ENCODE data around the gene GNB3. TPM values are rescaled to one million over a fixed set of nuclear protein-coding genes. Genes with fewer than 3 reads are reported as not detected.
"Not testable (repeated sequence)": the region's sequence is repeated elsewhere in the genome, so short reads cannot be mapped to it uniquely, and the experiment has no call there.

Gene GNB3
- total RNA-seq, 1 donor from 2014 or later = 16.6 TPM

GRCh38 chr12:6887460-6887859 lies 46.7 kb downstream of the GNB3 start:
- DNase-seq (ENCODE audit: low read depth) (no peak), FAIRE-seq (no peak)
- peaks cover 12% of the 10 kb centered on the region for H3K4me1 ChIP-seq (ENCODE audit: insufficient read depth, low read length)
- H3K4me2 ChIP-seq (ENCODE audit: low read length) = no peak overlapping the region
- H3K36me3 ChIP-seq (ENCODE audit: insufficient read depth, low read length) = no peaks in the 10 kb centered on the region
- H3K9ac ChIP-seq (ENCODE audit: low read length) = no peak overlapping the region
- H3K36me3 Mint-ChIP-seq (ENCODE audit: low read depth, unreplicated experiment) = peaks cover 10% of the 10 kb centered on the region
- TF ChIP-seq EZH2 (IDR thresholded peaks at IDR 0.05; ENCODE audit: insufficient read depth, low read length) = no peak
- TF ChIP-seq CTCF (IDR thresholded peaks at IDR 0.05; ENCODE audit: insufficient read depth, low read depth, low read length) = no peak
- H3K27ac Mint-ChIP-seq (ENCODE audit: unreplicated experiment) = no peak overlapping the region
- no peak overlapping the region for H3K27ac ChIP-seq (ENCODE audit: low read depth, low read length)
- H3K27me3 ChIP-seq (ENCODE audit: insufficient read depth, low read length) = no peaks in the 10 kb centered on the region
- H3K4me3 Mint-ChIP-seq (ENCODE audit: unreplicated experiment) = no peak overlapping the region
- no peaks in the 10 kb centered on the region for H4K20me1 ChIP-seq (ENCODE audit: insufficient read depth, low read length)
- H3K4me3 ChIP-seq (ENCODE audit: insufficient read depth, low read depth, low read length) = no peak overlapping the region
- no peak overlapping the region for H2AFZ ChIP-seq (ENCODE audit: low read depth, low read length)
- no peaks in the 10 kb centered on the region for H3K27me3 Mint-ChIP-seq (ENCODE audit: low read depth, unreplicated experiment)
- no peaks in the 10 kb centered on the region for H3K79me2 ChIP-seq (ENCODE audit: insufficient read depth, low read length)
- peaks cover 2% of the 10 kb centered on the region for H3K4me1 Mint-ChIP-seq (ENCODE audit: low read depth, unreplicated experiment)
- no peaks in the 10 kb centered on the region for H3K9me3 Mint-ChIP-seq (ENCODE audit: unreplicated experiment)
- no peaks in the 10 kb centered on the region for H3K9me3 ChIP-seq (ENCODE audit: insufficient read depth, low read depth, low read length)

GRCh38 chr12:6888360-6888759 lies 47.6 kb downstream of the GNB3 start:
- H3K36me3 ChIP-seq (ENCODE audit: insufficient read depth, low read length) = no peaks in the 10 kb centered on the region
- H3K4me2 ChIP-seq (ENCODE audit: low read length) = no peak overlapping the region
- no peaks in the 10 kb centered on the region for H3K9me3 ChIP-seq (ENCODE audit: insufficient read depth, low read depth, low read length)
- no peaks in the 10 kb centered on the region for H3K9me3 Mint-ChIP-seq (ENCODE audit: unreplicated experiment)
- no peak for DNase-seq (ENCODE audit: low read depth)
- no peak overlapping the region for H2AFZ ChIP-seq (ENCODE audit: low read depth, low read length)
- no peaks in the 10 kb centered on the region for H4K20me1 ChIP-seq (ENCODE audit: insufficient read depth, low read length)
- H3K36me3 Mint-ChIP-seq (ENCODE audit: low read depth, unreplicated experiment) = peaks cover 8% of the 10 kb centered on the region
- H3K9ac ChIP-seq (ENCODE audit: low read length) = no peak overlapping the region
- H3K27ac Mint-ChIP-seq (ENCODE audit: unreplicated experiment) = no peak overlapping the region
- H3K79me2 ChIP-seq (ENCODE audit: insufficient read depth, low read length) = no peaks in the 10 kb centered on the region
- H3K4me1 ChIP-seq (ENCODE audit: insufficient read depth, low read length) = peaks cover 12% of the 10 kb centered on the region
- H3K27me3 Mint-ChIP-seq (ENCODE audit: low read depth, unreplicated experiment) = no peaks in the 10 kb centered on the region
- no peak overlapping the region for H3K4me3 ChIP-seq (ENCODE audit: insufficient read depth, low read depth, low read length)
- no peak overlapping the region for H3K27ac ChIP-seq (ENCODE audit: low read depth, low read length)
- FAIRE-seq = no peak
- H3K4me3 Mint-ChIP-seq (ENCODE audit: unreplicated experiment) = no peak overlapping the region
- peaks cover 2% of the 10 kb centered on the region for H3K4me1 Mint-ChIP-seq (ENCODE audit: low read depth, unreplicated experiment)
- TF ChIP-seq EZH2 (IDR thresholded peaks at IDR 0.05; ENCODE audit: insufficient read depth, low read length) (no peak), CTCF (IDR thresholded peaks at IDR 0.05; ENCODE audit: insufficient read depth, low read depth, low read length) (no peak)
- H3K27me3 ChIP-seq (ENCODE audit: insufficient read depth, low read length) = no peaks in the 10 kb centered on the region

DNA sequence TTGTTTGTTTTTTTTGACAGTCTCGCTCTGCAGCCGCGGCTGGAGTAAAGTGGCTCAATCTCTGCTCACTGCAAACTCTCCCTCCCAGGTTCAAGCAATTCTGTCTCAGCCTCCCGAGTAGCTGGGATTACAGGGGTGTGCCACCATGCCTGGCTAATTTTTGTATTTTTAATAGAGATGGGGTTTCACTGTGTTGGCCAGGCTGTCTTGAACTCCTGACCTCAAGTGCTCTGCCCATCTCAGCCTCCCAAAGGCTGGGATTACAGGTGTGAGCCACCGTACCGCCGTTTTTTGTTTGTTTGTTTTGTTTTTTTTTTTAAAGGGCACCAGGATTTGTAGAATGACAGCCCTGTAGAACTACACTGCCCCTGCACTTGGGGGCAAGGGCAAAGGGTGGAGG lies 48.1 kb downstream of the GNB3 start:
- DNase-seq (ENCODE audit: low read depth); H3K9ac ChIP-seq (ENCODE audit: low read length); H2AFZ ChIP-seq (ENCODE audit: low read depth, low read length); H3K4me3 ChIP-seq (ENCODE audit: insufficient read depth, low read depth, low read length); H3K79me2 ChIP-seq (ENCODE audit: insufficient read depth, low read length); H3K36me3 ChIP-seq (ENCODE audit: insufficient read depth, low read length); H4K20me1 ChIP-seq (ENCODE audit: insufficient read depth, low read length); H3K9me3 ChIP-seq (ENCODE audit: insufficient read depth, low read depth, low read length); H3K27ac Mint-ChIP-seq (ENCODE audit: unreplicated experiment); H3K27me3 Mint-ChIP-seq (ENCODE audit: low read depth, unreplicated experiment); H3K9me3 Mint-ChIP-seq (ENCODE audit: unreplicated experiment); H3K27ac ChIP-seq (ENCODE audit: low read depth, low read length); H3K4me1 Mint-ChIP-seq (ENCODE audit: low read depth, unreplicated experiment); H3K4me3 Mint-ChIP-seq (ENCODE audit: unreplicated experiment); H3K4me2 ChIP-seq (ENCODE audit: low read length); H3K27me3 ChIP-seq (ENCODE audit: insufficient read depth, low read length); H3K36me3 Mint-ChIP-seq (ENCODE audit: low read depth, unreplicated experiment); FAIRE-seq: not testable (repeated sequence)
- peaks cover 12% of the 10 kb centered on the region for H3K4me1 ChIP-seq (ENCODE audit: insufficient read depth, low read length)

DNA sequence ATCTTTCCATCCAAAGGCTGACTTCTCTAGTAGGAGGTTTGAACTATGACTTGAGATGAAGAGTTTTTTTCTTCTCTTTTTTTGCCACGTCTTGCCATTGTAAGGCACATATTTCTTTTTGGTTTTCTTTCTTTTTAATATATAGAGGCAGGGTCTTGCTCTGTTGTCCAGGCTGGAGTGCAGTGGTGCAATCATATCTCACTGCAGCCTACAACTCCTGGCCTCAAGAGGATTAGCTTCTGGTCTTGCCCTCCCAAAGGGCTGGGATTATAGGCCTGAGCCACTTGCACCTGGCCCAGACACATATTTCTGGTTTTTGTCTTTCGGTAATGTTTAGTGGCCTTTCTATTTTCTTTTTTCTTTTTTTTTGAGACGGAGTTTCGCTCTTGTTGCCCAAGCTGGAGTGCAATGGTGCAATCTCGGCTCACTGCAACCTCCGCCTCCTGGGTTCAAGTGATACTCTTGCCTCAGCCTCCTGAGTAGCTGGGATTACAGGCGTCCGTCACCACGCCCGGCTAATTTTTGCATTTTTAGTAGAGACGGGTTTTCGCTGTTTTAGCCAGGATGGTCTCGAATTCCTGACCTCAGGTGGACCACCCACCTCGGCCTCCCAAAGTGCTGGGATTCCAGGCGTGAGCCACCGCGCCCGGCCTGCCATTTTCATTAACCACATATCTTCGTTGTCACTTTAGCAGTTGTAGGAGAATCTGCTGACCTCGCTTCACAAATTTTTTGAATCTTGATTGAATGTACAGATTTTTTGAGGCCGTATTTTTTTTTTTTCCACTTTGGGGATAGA lies 49.2 kb downstream of the GNB3 start:
- not testable (repeated sequence) for H4K20me1 ChIP-seq (ENCODE audit: insufficient read depth, low read length); H3K4me3 ChIP-seq (ENCODE audit: insufficient read depth, low read depth, low read length); DNase-seq (ENCODE audit: low read depth); FAIRE-seq; H3K4me1 Mint-ChIP-seq (ENCODE audit: low read depth, unreplicated experiment); H3K36me3 ChIP-seq (ENCODE audit: insufficient read depth, low read length); H3K9me3 ChIP-seq (ENCODE audit: insufficient read depth, low read depth, low read length); H3K27me3 ChIP-seq (ENCODE audit: insufficient read depth, low read length); H3K36me3 Mint-ChIP-seq (ENCODE audit: low read depth, unreplicated experiment); H3K79me2 ChIP-seq (ENCODE audit: insufficient read depth, low read length); H3K9me3 Mint-ChIP-seq (ENCODE audit: unreplicated experiment); H3K27me3 Mint-ChIP-seq (ENCODE audit: low read depth, unreplicated experiment); H2AFZ ChIP-seq (ENCODE audit: low read depth, low read length)
- Histone ChIP-seq H3K4me1 (ENCODE audit: insufficient read depth, low read length) (peaks cover 12% of the 10 kb centered on the region), H3K9ac (ENCODE audit: low read length) (peak overlapping the region; percentile 75), H3K27ac (ENCODE audit: low read depth, low read length) (peak overlapping the region; percentile 91), H3K4me2 (ENCODE audit: low read length) (peak overlapping the region; percentile 85)
- H3K4me3 Mint-ChIP-seq (ENCODE audit: unreplicated experiment) = peak overlapping the region; percentile 72
- H3K27ac Mint-ChIP-seq (ENCODE audit: unreplicated experiment) = peak overlapping the region; percentile 97

All from astrocyte (in vitro differentiated cells and primary cell).